ENCODE measurements around the gene VPS11.
"Not testable (repeated sequence)": the region's sequence is repeated elsewhere in the genome, so short reads cannot be mapped to it uniquely, and the experiment has no call there.

VPS11 gene

DNA sequence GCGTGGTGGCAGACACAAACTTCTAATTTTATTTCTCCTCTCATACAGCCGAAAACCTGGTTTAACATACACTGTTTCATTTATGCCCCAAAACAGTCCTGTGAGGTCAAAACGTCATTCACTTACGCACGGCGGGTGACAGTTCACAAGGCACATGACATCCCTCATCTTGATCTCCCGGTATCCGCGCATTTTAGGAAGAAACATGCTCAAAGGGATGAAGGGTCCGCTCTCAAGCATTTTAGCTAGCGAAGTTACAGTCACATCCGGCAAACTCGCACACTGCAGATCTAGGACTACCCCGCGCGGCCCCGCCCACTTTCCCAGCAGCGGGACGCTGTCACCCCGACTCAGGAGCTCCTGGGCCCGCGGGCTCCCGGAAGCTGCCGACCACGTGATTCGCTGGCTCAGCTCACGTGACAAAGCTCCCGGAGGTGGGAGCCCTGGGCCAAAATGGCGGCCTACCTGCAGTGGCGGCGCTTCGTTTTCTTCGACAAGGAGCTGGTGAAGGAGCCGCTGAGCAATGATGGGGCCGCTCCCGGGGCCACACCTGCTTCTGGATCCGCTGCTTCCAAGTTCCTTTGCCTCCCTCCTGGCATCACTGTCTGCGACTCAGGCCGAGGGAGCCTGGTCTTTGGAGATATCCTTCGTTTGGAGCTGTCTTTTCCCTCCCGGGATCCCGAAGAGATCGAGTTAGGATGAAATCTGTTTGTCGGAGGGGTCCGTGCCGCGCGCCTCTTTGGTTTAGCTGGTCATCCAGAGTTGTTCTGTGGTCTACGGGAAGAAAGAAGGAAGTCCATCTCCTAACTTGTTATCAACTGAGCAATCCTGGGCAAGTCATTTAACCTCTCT, at the start of gene VPS11:
TSS of gene VPS11 (plus strand) at position 448 of the 852 bp plus-strand sequence. CDS start at position 454, 6 bp downstream.
- DNase-seq (ENCODE audit: low read depth in 2 of 2) = peak; percentile 91 to 98

DNA sequence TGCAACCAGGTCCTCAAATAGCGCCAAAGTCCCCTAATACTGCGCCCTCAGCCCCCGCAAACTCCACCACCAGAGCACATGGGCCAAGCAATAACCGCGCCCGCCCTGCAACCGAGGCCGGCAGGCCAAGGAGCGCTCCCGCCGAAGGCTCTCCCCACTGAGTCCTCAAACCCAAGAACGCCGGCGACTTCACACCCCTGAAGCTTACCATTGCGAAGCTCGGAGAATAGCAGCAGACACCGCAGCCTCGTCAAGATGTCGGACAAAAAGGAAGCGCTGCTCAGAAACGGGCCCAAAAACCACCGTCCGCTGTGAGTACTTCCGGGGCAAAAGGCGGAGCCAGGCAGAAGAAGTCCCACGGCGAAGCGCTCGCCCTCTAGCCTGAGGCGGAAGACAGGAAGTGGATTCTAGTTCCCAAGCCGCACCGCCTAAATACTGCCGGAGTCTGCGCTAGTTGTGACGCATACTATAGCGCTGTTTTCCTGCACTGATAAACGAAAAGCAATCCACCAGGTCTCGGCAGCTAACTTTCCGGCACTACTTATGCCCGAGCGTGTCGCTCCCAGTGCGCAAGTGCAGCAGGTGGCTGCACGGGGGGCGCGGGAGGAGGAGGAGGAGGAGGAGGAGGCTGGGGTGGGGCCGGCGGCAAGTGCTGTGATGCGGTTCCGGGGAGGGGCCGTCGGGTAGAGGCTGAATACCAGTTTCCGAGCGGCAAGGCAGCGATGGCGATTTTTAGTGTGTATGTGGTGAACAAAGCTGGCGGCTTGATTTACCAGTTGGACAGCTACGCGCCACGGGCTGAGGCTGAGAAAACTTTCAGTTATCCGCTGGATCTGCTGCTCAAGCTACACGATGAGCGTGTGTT, 49.3 kb upstream of the VPS11 start, which contains the start of the genes RPS25 and TRAPPC4:
TSS of gene RPS25 (minus strand) at position 270 of the 865 bp plus-strand sequence. CDS start at position 211, 59 bp downstream.
TSS of gene TRAPPC4 (plus strand) at position 693 of the 865 bp plus-strand sequence. CDS start at position 723, 30 bp downstream.
- DNase-seq (ENCODE audit: low read depth in 2 of 2) = peak; percentile 91

DNA sequence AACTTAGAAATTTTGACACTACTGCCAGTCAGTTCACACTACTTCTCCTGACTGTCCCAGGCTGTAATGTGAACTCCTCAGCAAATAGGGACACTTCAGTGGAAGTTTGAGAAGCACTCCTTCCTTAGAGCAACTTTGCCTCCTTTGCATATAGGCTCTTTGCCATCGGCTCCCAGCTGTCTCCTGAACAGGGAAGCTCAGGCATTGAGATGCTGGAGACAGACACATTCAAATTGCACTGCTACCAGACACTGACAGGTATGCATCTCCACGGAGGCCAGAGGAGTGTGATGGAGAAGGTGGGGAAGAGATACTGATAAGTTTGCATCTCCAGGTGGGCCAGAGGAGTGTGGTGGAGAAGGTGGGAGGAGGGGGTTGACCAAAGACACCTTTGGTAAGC, 47.6 kb upstream of the VPS11 start:
- DNase-seq (ENCODE audit: low read depth in 2 of 2) = no peak

DNA sequence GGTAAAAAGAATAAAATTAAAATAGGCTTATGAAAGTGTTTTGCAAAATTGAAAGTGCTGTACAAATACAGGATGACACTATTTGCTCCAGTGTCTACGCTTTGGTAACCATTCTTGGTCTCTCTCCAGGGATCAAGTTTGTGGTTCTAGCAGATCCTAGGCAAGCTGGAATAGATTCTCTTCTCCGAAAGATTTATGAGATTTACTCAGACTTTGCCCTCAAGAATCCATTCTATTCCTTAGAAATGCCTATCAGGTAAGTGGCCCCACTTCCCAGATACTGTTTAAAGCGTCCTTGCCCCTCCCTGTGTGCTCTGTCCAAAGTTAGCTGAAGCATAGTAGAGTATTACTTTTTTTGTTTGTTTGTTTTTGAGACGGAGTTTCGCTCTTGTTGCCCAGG, 46.0 kb upstream of the VPS11 start:
- DNase-seq (ENCODE audit: low read depth in 2 of 2) = no peak

DNA sequence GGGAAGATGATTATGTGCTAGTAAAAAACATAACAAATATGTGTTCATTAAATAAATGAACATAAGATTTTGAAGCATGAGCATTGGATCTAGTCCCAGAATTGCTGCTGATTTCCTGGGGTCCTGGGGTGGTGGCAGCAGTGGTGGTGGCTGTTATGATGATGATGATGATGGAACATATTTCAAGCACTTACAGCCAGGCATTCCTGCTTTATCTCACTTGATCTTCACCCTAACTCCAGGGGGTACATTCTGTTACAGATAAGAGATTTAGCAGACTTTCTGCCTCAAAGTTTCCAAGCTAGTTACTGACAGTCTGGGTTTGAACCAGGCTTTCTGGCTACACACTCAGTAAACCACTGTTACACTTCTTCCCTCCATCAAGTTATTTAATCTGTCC, 43.9 kb upstream of the VPS11 start:
- DNase-seq (ENCODE audit: low read depth in 2 of 2) = no peak

DNA sequence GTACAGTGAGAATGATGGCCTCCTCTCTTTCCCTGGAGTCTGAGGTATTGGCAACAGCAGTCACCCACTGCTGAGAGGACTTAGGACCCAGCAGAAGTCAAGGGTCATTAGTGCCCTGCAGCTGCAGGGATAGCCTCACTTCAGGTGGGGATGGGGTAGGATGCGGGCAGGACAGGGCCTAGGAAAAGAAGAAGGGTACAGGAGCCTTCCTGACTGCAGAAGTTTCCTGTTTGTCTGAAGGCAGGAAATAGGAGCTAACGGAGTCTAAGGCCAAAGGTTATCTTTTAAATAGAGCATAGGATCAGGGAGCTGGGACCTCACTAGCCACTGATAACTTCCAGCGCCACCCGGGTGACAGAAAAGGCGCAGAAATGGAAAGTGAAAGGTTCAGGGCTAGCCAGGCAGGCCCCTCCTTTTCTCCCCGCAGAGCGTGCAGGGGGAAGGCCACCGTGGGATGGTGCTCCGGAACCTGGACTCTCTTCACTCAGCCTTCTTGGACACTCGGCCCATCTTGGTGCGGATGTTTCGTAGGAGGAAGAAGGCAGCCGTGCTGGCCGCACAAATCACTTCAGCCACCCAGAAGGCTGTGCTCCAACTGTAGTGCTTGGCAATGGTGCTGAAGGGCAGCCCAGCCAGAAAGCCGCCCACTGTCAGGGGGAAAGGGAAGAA, 43.1 kb upstream of the VPS11 start:
- DNase-seq (ENCODE audit: low read depth in 2 of 2) = no peak

DNA sequence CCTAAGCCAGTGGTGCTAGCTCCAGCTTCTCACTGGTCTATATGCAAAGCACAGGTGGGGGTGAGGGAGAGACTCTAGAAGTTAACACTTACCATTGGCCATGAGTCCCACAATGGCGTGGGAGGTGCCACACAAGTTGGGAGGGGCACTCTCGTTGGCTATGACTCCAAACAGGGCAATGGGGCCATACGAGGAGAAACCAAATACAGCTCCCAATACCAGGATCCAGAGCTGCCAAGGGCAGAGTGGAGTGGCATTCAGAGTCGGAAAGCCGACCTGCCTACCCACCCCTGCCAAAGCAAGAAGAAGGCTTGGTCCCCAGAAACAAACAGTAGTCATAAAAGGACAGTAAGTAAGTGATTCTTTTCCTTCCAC, 42.5 kb upstream of the VPS11 start:
- DNase-seq (ENCODE audit: low read depth in 2 of 2) = no peak

DNA sequence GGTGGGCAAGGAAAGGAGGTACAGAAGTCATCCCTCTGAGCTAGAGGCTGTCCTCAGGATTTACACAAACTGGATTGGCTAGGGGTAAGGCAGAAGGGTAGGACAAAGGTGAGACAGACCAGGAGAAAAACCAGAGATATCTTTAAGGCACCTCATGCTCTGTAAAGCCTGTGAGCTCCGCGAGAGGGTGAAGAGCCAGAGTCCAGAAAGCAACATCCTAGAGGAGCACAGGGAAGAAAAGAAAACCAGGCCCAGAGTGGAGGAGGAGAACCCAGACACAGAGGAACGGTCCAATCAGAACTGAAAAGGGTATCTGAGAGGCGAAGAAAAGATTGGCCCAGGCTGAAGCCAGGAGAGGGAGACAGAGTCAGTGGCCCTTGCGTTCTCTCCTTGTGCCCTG, 42.1 kb upstream of the VPS11 start:
- DNase-seq (ENCODE audit: low read depth in 2 of 2) = no peak

DNA sequence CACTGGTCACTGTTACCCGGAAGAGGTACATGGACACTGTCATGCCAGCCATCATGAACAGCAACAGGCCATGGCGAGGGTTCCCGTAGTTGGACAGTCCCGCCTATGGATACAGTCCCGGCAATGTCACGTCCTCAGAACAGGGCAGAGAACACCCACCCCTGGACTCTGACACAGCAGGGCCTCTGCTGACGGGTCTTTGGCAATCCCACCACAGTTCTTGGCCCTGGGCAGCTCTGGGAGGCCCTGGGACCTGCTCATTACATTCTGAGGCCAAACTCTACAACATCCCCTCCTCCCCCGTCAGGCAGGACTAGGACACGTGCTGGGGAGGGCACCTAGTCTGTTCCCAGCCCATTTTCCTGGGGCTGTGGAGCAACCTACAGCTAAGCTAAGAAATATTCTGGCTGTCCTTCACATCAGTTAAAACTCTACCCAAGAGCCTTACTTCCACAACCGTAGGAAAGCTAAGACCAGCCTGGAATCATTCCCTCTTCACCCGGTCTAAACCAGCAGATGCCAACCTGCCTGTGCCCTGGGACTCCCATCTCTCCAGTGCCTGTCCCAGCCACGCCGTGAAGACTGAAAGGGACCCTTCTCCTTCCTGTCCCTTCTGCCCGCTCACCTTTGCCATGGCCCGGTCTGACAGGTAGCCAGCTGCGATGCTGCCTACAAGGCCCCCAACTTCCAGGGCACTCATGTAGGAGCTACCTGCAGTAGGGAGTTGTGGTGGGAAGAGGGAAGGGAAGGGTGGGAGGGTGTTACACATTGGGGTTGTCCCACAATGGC, 41.4 kb upstream of the VPS11 start:
- DNase-seq (ENCODE audit: low read depth in 2 of 2) = no peak

DNA sequence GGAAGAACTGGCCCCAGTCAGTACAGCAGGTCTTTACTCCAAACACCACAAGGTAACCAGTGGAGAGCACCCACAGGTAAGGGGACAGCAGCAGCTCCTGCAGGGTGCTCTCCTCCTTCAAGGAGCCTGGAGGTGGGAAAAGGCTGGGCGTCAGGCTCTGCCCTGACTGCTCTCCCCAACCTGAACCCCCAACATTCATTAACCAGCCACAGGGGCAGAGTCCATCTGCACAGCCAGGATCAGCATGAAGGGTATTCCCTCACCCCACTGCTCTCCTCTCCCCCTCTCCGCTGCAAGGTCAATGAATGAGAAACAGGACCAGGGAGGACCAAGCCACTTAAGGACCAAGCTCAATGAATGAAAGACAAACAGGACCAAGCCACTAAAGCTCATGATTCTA, 40.6 kb upstream of the VPS11 start:
- DNase-seq (ENCODE audit: low read depth in 2 of 2) = no peak

DNA sequence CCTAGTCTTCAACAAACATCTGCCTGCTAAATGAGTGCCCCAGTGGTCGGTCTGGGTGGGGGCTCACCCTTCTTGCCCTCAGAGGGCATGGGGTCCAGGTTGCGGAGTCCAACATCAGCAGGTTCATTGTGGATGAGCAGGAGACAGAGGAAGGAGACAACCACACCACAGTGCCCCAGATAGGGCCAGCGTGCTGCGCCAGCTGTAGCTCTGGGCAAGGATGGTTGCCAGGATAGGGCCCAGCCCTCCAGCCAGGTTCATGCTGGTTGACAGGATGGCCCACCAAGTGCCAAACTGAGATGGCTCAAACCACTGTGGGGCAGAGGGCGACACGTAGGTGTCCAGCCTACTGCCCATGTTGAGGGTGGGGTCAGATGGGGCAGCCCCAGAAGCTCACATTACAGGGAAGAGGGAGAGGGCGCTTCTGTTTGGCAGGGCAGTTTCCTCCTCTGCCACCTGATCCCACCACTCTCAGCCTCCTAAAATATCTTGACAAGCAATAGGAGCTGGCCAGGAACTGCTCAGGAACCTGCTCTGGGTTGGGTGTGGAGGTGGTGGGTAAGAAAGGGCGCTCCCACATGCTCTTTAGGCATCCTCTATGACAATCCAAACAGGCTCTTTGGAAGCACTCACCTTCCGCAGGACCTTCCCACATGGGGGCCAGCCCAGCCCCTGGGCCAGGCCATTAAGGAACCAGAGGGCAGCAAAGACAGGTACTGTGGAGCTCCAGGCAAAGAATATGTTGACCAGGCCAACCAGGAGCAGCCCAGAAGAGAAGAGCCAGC, 39.9 kb upstream of the VPS11 start:
- DNase-seq (ENCODE audit: low read depth in 2 of 2) = no peak

DNA sequence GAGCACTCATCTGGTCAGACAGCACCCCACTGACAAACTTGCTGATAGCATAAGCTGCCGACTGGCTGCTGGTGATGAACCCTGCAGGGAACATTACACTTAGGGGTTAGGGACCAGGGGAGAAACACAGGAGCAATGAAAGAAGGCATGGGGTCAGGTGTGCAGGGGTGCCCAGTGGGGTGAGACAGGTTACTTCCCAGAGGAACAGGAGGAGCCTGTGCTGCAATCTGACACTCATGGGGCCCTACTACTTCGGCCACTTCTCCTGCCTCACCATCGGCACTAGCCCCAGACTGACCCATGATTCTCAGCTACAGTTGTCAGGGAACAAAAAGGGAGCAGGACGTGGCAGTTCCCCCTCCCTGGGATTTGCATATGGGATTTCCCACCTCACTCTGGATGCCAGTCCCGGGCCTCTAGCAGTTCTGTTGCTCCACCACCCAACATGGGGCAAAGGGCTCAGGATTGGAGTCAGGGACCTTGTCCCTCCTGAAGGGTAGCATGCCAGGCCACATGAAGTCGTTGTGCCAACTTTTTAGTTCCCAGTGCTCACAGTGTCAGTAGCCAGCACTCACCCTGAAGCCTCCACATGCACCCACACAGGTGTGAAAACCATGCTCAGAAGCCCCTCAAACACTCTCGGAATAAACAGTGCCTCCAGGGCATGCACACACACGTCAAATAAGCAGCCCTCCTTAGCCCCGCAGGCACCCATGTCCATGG, 39.1 kb upstream of the VPS11 start:
- DNase-seq (ENCODE audit: low read depth in 2 of 2) = no peak

DNA sequence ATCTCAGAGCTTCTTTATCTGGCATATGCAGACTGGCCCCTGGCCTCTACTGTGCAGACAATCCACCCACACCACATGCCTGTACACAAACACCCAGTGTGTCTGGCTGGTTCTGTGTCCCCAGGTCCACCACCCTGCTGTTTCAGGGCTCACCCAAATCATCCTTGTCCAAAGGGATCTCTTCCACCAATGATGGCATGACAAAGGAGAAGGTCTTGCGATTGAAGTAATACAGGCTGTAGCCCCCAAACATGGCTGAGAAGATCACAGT, 38.6 kb upstream of the VPS11 start:
- DNase-seq (ENCODE audit: low read depth in 2 of 2) = no peak

DNA sequence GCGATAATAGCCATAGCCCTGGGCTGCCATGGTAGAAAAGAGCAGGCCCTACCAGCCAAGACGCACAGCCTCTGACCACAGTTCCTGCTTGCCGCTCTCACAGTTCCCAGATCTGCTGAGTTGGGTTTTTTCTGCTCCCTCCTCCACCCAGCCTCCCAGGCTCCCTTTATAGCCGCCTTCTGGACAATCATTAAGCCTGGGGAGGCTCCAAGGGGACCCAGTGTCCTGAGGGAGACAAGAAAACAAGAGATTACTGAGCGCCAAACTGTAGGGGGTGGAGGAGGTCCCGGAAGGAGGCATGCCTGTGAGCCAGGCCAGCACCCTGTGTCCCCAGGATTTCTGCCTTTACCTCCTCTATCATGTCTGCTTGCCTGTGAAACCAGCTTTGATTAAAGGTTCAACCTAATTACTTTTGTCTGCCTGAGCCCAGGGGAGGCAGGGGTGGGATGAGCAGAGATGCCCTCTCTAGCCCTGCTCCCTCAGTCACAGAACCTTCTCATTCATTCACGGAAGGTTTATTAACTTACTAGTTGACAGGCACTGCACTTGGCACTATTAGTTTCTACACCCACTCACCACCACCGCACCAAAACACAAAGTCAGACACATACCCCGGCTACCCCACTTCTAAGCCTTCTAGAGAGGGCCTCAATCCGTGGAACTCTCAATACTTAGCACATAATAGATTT, 38.1 kb upstream of the VPS11 start:
- peak; percentile 12 to 39 for DNase-seq (ENCODE audit: low read depth in 2 of 2)

DNA sequence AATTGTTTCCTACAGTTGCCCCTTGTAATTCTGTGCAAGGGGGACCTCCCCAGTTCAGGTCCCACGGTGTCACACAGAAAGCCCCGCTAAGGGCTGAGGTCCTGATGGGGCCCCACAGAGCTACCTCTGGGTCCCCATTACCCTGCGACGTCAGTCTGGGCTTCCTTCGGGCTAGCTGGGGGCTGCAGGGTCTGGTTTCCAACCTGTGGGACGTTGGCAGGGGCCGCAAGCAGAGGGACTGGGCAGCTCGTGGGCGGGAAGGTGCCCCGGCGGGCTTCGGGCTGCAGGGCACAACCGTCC, 37.6 kb upstream of the VPS11 start:
- DNase-seq (ENCODE audit: low read depth in 2 of 2) = no peak

DNA sequence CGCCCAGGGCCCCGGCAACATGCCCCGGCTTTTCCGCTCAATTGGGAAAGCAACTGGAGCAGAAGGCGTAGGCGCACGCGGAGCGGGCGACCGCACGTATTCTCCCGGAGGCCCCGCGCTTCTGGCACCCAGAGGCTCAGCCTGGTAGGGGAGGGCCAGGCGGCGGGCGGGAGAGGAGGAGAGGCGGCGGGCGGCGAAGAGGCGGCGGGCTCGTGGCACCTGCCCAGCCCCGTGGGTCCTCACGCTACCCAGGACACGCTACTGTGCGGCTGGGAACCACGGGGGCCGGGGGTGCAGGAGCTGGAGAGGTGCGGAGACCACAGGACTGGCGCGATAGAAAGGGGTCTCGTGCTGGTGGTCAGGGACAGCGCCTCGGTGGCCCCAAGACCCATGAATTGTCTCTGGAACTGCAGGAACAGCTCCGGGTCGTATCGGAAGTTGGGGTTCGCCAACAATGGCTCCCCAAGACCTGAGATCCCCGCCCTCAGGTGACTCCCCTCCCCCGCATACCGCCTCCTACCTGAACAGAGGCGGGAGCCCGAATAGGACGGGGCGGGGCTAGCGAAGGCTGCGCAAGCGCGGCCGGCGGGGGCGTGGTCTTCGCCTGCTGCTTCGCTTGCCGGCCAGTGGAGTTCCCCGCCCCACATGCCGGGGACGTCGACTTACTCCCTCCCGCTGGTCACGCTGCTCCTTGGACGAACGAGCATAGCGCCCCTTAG, 37.1 kb upstream of the VPS11 start, which contains the start of gene SLC37A4:
TSS of gene SLC37A4 (minus strand) at position 549 of the 719 bp plus-strand sequence.
- DNase-seq (ENCODE audit: low read depth in 2 of 2) = peak; percentile 95 to 99

DNA sequence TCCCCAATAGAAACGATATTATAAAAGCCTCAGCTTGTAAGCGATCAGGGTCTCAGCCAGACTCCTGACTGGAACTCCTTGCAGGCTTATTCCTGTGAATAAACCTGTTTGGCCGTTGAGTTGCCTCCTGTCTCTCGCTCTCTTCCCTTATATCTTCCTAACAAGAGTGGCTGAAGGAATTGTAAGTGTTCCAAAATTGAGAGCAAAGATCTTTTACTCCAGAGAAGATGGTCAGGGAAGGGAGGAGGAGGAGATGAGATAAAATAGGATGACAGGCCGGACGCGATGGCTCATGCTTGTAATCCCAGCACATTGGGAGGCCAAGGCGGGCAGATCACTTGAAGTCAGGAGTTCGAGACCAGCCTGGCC, 35.7 kb upstream of the VPS11 start:
- no peak for DNase-seq (ENCODE audit: low read depth in 2 of 2)

DNA sequence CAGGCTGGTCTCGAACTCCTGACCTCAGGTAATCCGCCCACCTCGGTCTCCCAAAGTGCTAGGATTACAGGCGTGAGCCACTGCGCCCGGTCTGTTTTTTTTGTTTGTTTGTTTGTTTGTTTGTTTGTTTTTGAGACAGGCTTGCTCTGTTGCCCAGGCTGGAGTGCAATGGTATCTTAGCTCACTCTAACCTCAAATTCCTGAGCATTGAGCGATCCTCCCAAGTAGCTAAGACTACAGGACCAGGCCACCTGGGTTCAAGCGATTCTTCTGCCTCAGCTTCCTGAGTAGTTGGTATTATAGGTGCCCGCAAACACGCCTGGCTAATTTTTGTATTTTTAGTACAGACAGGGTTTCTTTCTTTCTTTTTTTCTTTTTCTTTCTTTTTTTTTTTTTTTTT, 34.2 kb upstream of the VPS11 start:
- DNase-seq (ENCODE audit: low read depth in 2 of 2) = not testable (repeated sequence)

DNA sequence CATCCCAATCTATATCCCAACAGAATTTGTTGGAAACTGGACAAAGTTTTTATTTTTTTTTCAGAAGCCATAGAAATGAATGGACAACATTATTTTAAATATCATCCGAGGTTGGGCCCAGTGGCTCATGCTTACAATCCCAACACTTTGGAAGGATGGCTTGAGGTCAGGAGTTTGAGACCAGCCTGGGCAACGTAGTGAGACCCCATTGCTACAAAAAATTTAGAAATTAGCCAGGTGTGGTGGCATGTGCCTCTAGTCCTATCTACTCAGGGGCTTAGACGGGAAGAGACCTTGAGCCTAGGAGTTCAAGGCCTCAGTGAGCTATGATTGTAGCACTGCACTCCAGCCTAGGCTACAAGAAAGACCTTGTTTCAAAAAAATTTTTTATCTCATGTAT, 32.8 kb upstream of the VPS11 start:
- no peak for DNase-seq (ENCODE audit: low read depth in 2 of 2)
